CD14-positive monocyte (primary cell): Measurements from ENCODE around the gene SLC27A5. TPM values are rescaled to one million over a fixed set of nuclear protein-coding genes. Genes with fewer than 3 reads are reported as not detected.
"Not testable (repeated sequence)": the region's sequence is repeated elsewhere in the genome, so short reads cannot be mapped to it uniquely, and the experiment has no call there.

Experiments
- DNase-seq, 3 donors: peaks; one replicate each; pipeline ENCODE4 v3.0.0-alpha.2; 2011 to 2022
- H2AFZ ChIP-seq: 2 replicates; pipeline ENCODE4 v1.6.0; 2012; ENCODE audit warnings: mild to moderate bottlenecking, low read depth, low read length, inconsistent platforms; ENCODE audit not compliant: insufficient read depth, poor library complexity, severe bottlenecking
- H3K27ac ChIP-seq, 2 donors: 1 replicate in 1 of 2; 2 replicates in 1 of 2; pipeline ENCODE4 v1.5.1; 2012 to 2013; ENCODE audit warnings: low read length in 2 of 2, control low read depth in 1 of 2, inconsistent platforms in 1 of 2, low read depth in 1 of 2, mild to moderate bottlenecking in 1 of 2
- H3K27me3 ChIP-seq, 2 donors: one replicate each; pipeline versions ENCODE4 v1.6.0 to v1.6.1; 2011 to 2013; ENCODE audit warnings: low read length in 2 of 2; ENCODE audit not compliant: control insufficient read depth in 2 of 2, insufficient read depth in 2 of 2
- H3K36me3 ChIP-seq, 2 donors: replicated peaks in 1 of 2; 1 replicate in 1 of 2; 2 replicates in 1 of 2; pipeline versions ENCODE4 v1.5.1 to v1.6.1; 2012 to 2013; ENCODE audit warnings: low read length in 2 of 2, control low read depth in 1 of 2, inconsistent platforms in 1 of 2, mild to moderate bottlenecking in 1 of 2; ENCODE audit not compliant: insufficient read depth in 2 of 2, control insufficient read depth in 1 of 2
- H3K4me1 ChIP-seq, 2 donors: 1 replicate in 1 of 2; 2 replicates in 1 of 2; pipeline versions ENCODE4 v1.5.1 to v1.6.1; 2012 to 2013; ENCODE audit warnings: low read length in 2 of 2, control low read depth in 1 of 2, inconsistent platforms in 1 of 2, mild to moderate bottlenecking in 1 of 2, moderate library complexity in 1 of 2; ENCODE audit not compliant: insufficient read depth in 2 of 2, control insufficient read depth in 1 of 2
- H3K4me2 ChIP-seq: replicated peaks from 2 replicates; pipeline ENCODE3; 2012; ENCODE audit warnings: low read length, moderate library complexity, mild to moderate bottlenecking; ENCODE audit not compliant: poor library complexity, severe bottlenecking; ENCODE audit errors: extremely low read depth
- H3K4me3 ChIP-seq, 3 experiments: fragments of 200-600 bp in 1 of 3; sonication (generic) in 1 of 3; replicated peaks in 1 of 3; 1 replicate in 2 of 3; 2 replicates in 1 of 3; pipeline ENCODE4 v1.5.1; 2011 to 2013; ENCODE audit warnings: low read length in 3 of 3, mild to moderate bottlenecking in 3 of 3, control low read depth in 2 of 3, low read depth in 2 of 3, inconsistent platforms in 1 of 3, moderate library complexity in 1 of 3
- H3K79me2 ChIP-seq: 2 replicates; pipeline ENCODE4 v1.6.0; 2012; ENCODE audit warnings: mild to moderate bottlenecking, control low read depth, inconsistent platforms, low read length, moderate library complexity; ENCODE audit not compliant: insufficient read depth
- H3K9ac ChIP-seq: 2 replicates; pipeline ENCODE4 v1.6.0; 2017; ENCODE audit warnings: low read length, mild to moderate bottlenecking; ENCODE audit not compliant: insufficient read depth, poor library complexity, severe bottlenecking
- H3K9me3 ChIP-seq, 2 donors: replicated peaks in 1 of 2; 1 replicate in 1 of 2; 2 replicates in 1 of 2; pipeline versions ENCODE4 v1.5.1 to v1.6.1; 2012 to 2013; ENCODE audit warnings: low read length in 2 of 2, control low read depth in 1 of 2; ENCODE audit not compliant: control insufficient read depth in 1 of 2, insufficient read depth in 1 of 2
- H4K20me1 ChIP-seq: 2 replicates; pipeline ENCODE4 v1.6.0; 2012; ENCODE audit warnings: mild to moderate bottlenecking, low read length, control low read depth, moderate library complexity; ENCODE audit not compliant: insufficient read depth
- H3K27ac Mint-ChIP-seq, 7 donors: one replicate each; pipeline ENCODE4 v1.8.0; 2020; ENCODE audit warnings: mild to moderate bottlenecking in 7 of 7, mixed read lengths in 7 of 7, moderate library complexity in 6 of 7, inconsistent platforms in 2 of 7
- H3K27me3 Mint-ChIP-seq, 3 donors: one replicate each; pipeline ENCODE4 v1.8.0; 2021 to 2022; ENCODE audit warnings: low read depth in 3 of 3, mild to moderate bottlenecking in 3 of 3, mixed read lengths in 3 of 3, moderate library complexity in 3 of 3, inconsistent platforms in 1 of 3
- H3K36me3 Mint-ChIP-seq, 2 donors: one replicate each; pipeline ENCODE4 v1.8.0; 2020; ENCODE audit warnings: mixed read lengths in 2 of 2, inconsistent platforms in 1 of 2, mild to moderate bottlenecking in 1 of 2
- H3K4me1 Mint-ChIP-seq: one replicate; pipeline ENCODE4 v1.8.0; 2020; ENCODE audit warnings: mild to moderate bottlenecking, mixed read lengths
- H3K4me3 Mint-ChIP-seq, 2 donors: one replicate each; pipeline ENCODE4 v1.8.0; 2020; ENCODE audit warnings: mild to moderate bottlenecking in 2 of 2, mixed read lengths in 2 of 2, moderate library complexity in 1 of 2
- H3K9me3 Mint-ChIP-seq, 7 donors: one replicate each; pipeline ENCODE4 v1.8.0; 2020 to 2022; ENCODE audit warnings: mixed read lengths in 7 of 7, mild to moderate bottlenecking in 6 of 7, moderate library complexity in 6 of 7, inconsistent platforms in 2 of 7
- CTCF ChIP-seq: fragments of 200-600 bp; IDR thresholded peaks from one replicate; pipeline ENCODE4 v1.8.0; 2022; ENCODE audit warnings: antibody characterized with exemption, mild to moderate bottlenecking
- WGBS: methylation state at CpG from one replicate; pipeline ENCODE4 v1.1.5; 2013; ENCODE audit warnings: missing lambda C conversion rate; ENCODE audit not compliant: insufficient coverage; 5-methylcytosine and 5-hydroxymethylcytosine counted together
- intact Hi-C, 2 donors: fragments of 100-400 bp; cut with micrococcal nuclease; formaldehyde crosslinking; loops; one replicate each; pipeline versions ENCODE4 v1.15.0 to v1.15.1; 2023
- polyA plus RNA-seq, 3 donors: library from polyadenylated mRNA; depleted of rRNA in 1 of 3; unstranded in 2 of 3; stranded (reverse) in 1 of 3; fragments of 300-500 nt in 2 of 3; fragments of >200 nt in 1 of 3; fragmentation: Illumina TruSeq in 2 of 3; gene quantifications; 1 replicate in 2 of 3; 2 replicates in 1 of 3; pipeline ENCODE4 v1.2.3, GENCODE V29; 2012 to 2021

The SLC27A5 gene
- polyA plus RNA-seq, 3 donors: 1.5 to 2.9 (median 2.8) TPM

GRCh38 chr19:58543826-58544590 is 32.2 kb upstream of the SLC27A5 start, which contains the start of gene TRIM28:
TSS of gene TRIM28 (plus strand) at chr19:58544064. CDS start at chr19:58544758, 694 bp downstream.
- DNase-seq: peak; percentile 96 to 98 (median 97)
- Histone ChIP-seq H3K4me3 (peak within 1 kb of the TSS; percentile 76 to 93 (median 84)), H3K9ac (peak within 1 kb of the TSS; percentile 88), H3K4me2 (peak within 1 kb of the TSS; percentile 99), H4K20me1 (peaks cover 44% of the 10 kb centered on the region), H3K79me2 (peaks cover 42% of the 10 kb centered on the region), H2AFZ (peak within 1 kb of the TSS; percentile 82), H3K36me3 (peaks cover 20 to 21% of the 10 kb centered on the region in 2 donors), H3K27me3 (peaks cover 2 to 6% of the 10 kb centered on the region in 2 donors), H3K9me3 (no peaks in the 10 kb centered on the region), H3K27ac (peak within 1 kb of the TSS; percentile 98 to 100), H3K4me1 (peaks cover 29 to 32% of the 10 kb centered on the region in 2 donors)
- under 1% methylated on average over 52 of the region's 73 CpGs for WGBS
- H3K36me3 Mint-ChIP-seq: peaks cover 20 to 32% of the 10 kb centered on the region in 2 donors
- peak within 1 kb of the TSS; percentile 98 to 100 (median 99) for H3K27ac Mint-ChIP-seq
- no peak for TF ChIP-seq CTCF
- peaks cover 38% of the 10 kb centered on the region for H3K4me1 Mint-ChIP-seq
- intact Hi-C loops: loop anchor here in 1 of 2 donors (2.0 kb wide), 1 partner anchor 15 kb away; the partner anchor contains the start of gene UBE2M
- peaks cover 0 to 5% (median 0%) of the 10 kb centered on the region in 7 donors for H3K9me3 Mint-ChIP-seq
- H3K4me3 Mint-ChIP-seq: peak within 1 kb of the TSS; percentile 90 to 93
- peaks cover 5 to 17% (median 12%) of the 10 kb centered on the region in 3 donors for H3K27me3 Mint-ChIP-seq

- Mint-ChIP-seq H3K4me1 (peaks cover 45% of the 10 kb centered on the region), H3K36me3 (peaks cover 9 to 20% of the 10 kb centered on the region in 2 donors), H3K27ac (peak overlapping the region; percentile 63 to 100 (median 99)), H3K27me3 (peaks cover 14 to 29% (median 21%) of the 10 kb centered on the region in 3 donors)
- H3K4me3 Mint-ChIP-seq, H2AFZ ChIP-seq, H3K9me3 Mint-ChIP-seq, H3K36me3 ChIP-seq, H3K9ac ChIP-seq, intact Hi-C loops, H3K9me3 ChIP-seq, H3K4me2 ChIP-seq: not testable (repeated sequence)
- H3K27me3 ChIP-seq: peaks cover 8 to 18% of the 10 kb centered on the region in 2 donors
- H3K27ac ChIP-seq: peak overlapping the region in 1 of 2 donors; percentile 100
- H3K4me1 ChIP-seq: peaks cover 39 to 43% of the 10 kb centered on the region in 2 donors
- peak overlapping the region in 1 of 3 experiments; percentile 93 for H3K4me3 ChIP-seq
- H3K79me2 ChIP-seq: peaks cover 32% of the 10 kb centered on the region
- peaks cover 32% of the 10 kb centered on the region for H4K20me1 ChIP-seq
- 92% methylated on average over 15 of the region's 18 CpGs for WGBS
- peak in 1 of 3 donors; percentile 46 for DNase-seq
These were observed 31.0 kb upstream of the SLC27A5 start for GRCh38 chr19:58542641-58543372.

- H2AFZ ChIP-seq, intact Hi-C loops, H3K4me2 ChIP-seq, H3K4me3 Mint-ChIP-seq, H3K4me3 ChIP-seq, H3K36me3 ChIP-seq, H3K36me3 Mint-ChIP-seq, H3K9ac ChIP-seq, H4K20me1 ChIP-seq, H3K27ac ChIP-seq, H3K79me2 ChIP-seq, H3K9me3 Mint-ChIP-seq, H3K9me3 ChIP-seq: not testable (repeated sequence)
- Histone ChIP-seq H3K27me3 (peaks cover 8 to 25% of the 10 kb centered on the region in 2 donors), H3K4me1 (peaks cover 23 to 28% of the 10 kb centered on the region in 2 donors)
- DNase-seq: peak in 1 of 3 donors; percentile 15
- H3K27ac Mint-ChIP-seq: peak overlapping the region in 1 of 7 donors; percentile 69
- H3K4me1 Mint-ChIP-seq: peaks cover 30% of the 10 kb centered on the region
- peaks cover 22 to 38% (median 27%) of the 10 kb centered on the region in 3 donors for H3K27me3 Mint-ChIP-seq
These were observed 27.4 kb upstream of the SLC27A5 start for GRCh38 chr19:58539169-58539559.
